Spleen (tissue), 11 donors: ENCODE results near the gene MIEF1. TPM values are rescaled to one million over a fixed set of nuclear protein-coding genes. Genes with fewer than 3 reads are reported as not detected.
"Not testable (repeated sequence)": the region's sequence is repeated elsewhere in the genome, so short reads cannot be mapped to it uniquely, and the experiment has no call there.

ENCODE experiments used
- DNase-seq: peaks from one replicate; pipeline ENCODE4 v3.0.0-alpha.2; 2020
- H3K27ac ChIP-seq, 8 donors: fragments of 200-600 bp; sonication (generic) in 7 of 8; 1 replicate in 4 of 8; 2 replicates in 4 of 8; pipeline versions ENCODE4 v1.5.0 to v1.8.0; 2016 to 2021; ENCODE audit warnings: inconsistent platforms in 4 of 8, mild to moderate bottlenecking in 4 of 8, moderate library complexity in 1 of 8
- H3K27me3 ChIP-seq, 7 donors: fragments of 200-600 bp; sonication (generic) in 6 of 7; replicated peaks in 1 of 7; 1 replicate in 4 of 7; 2 replicates in 3 of 7; pipeline versions ENCODE4 v1.5.0 to v1.8.0; 2016 to 2021; ENCODE audit warnings: inconsistent platforms in 3 of 7, mild to moderate bottlenecking in 1 of 7
- H3K36me3 ChIP-seq, 6 donors: fragments of 200-600 bp; sonication (generic) in 5 of 6; 1 replicate in 4 of 6; 2 replicates in 2 of 6; pipeline versions ENCODE4 v1.5.0 to v1.8.0; 2016 to 2021; ENCODE audit warnings: inconsistent platforms in 2 of 6
- H3K4me1 ChIP-seq, 6 donors: fragments of 200-600 bp; sonication (generic) in 5 of 6; 1 replicate in 3 of 6; 2 replicates in 3 of 6; pipeline versions ENCODE4 v1.5.0 to v1.8.0; 2016 to 2021; ENCODE audit warnings: inconsistent platforms in 3 of 6
- H3K4me3 ChIP-seq, 8 donors: fragments of 200-600 bp; sonication (generic) in 7 of 8; 1 replicate in 4 of 8; 2 replicates in 4 of 8; pipeline versions ENCODE4 v1.5.0 to v1.8.0; 2016 to 2021; ENCODE audit warnings: inconsistent platforms in 4 of 8, mild to moderate bottlenecking in 4 of 8, moderate library complexity in 2 of 8
- H3K9me3 ChIP-seq, 8 donors: fragments of 200-600 bp; sonication (generic) in 7 of 8; 1 replicate in 4 of 8; 2 replicates in 4 of 8; pipeline versions ENCODE4 v1.5.0 to v1.8.0; 2016 to 2021; ENCODE audit warnings: inconsistent platforms in 4 of 8
- POLR2A ChIP-seq, 3 donors: fragments of 450-650 bp; IDR thresholded peaks; one replicate each; pipeline ENCODE4 v1.5.1; 2017; ENCODE audit warnings: antibody characterized with exemption in 3 of 3, mild to moderate bottlenecking in 1 of 3
- POLR2AphosphoS5 ChIP-seq, 3 donors: sonication (generic); formaldehyde crosslinking; IDR thresholded peaks; one replicate each; pipeline ENCODE4 v1.5.1; 2017; ENCODE audit warnings: antibody characterized with exemption in 3 of 3
- WGBS, 5 donors: extraction: QIAGEN DNeasy Blood & Tissue Kit in 3 of 5; methylation state at CpG; one replicate each; pipeline versions ENCODE4 v1.1.5 to v1.1.7; 2013 to 2018; 5-methylcytosine and 5-hydroxymethylcytosine counted together
- intact Hi-C: fragments of 100-400 bp; cut with DNase I; formaldehyde crosslinking; loops from one replicate; pipeline ENCODE4 v1.15.0; 2023; ENCODE audit warnings: low total_unique reads
- polyA plus RNA-seq, 3 donors: library from polyadenylated mRNA; stranded (reverse); fragments of 200-250 nt; gene quantifications; one replicate each; pipeline ENCODE4 v1.2.1, GENCODE V29; 2013
- total RNA-seq, 7 donors: library from RNA; depleted of rRNA in 3 of 7; stranded (reverse); fragments of >200 nt in 3 of 7; fragmentation: NEBNext Ultra II Directional in 4 of 7; extraction: Animal tissue kit (Norgen Biotek cat#: 25700) in 4 of 7; gene quantifications; one replicate each; pipeline versions ENCODE4 v1.1.0 to v1.2.1, GENCODE V29; 2016 to 2021
- TF ChIP-seq, protein P1 (sequence below), 11 experiments: fragments of 200-600 bp in 7 of 11; fragments of 450-650 bp in 4 of 11; sonication (generic) in 4 of 11; IDR thresholded peaks in 8 of 11; conservative IDR thresholded peaks in 3 of 11; 1 replicate in 7 of 11; 2 replicates in 4 of 11; pipeline versions ENCODE4 v1.4.0 to v1.8.0; 2016 to 2021; ENCODE audit warnings: antibody characterized with exemption in 11 of 11, inconsistent platforms in 4 of 11, mild to moderate bottlenecking in 1 of 11
- donor health status: healthy with polysubstance abuse.
- donor health status: DM: no; HTN: no; CAD: no; lungs with moderate emphysema.
- donor health status: DM: no; HTN: no; CAD: no.
- donor health status: Bipolar disorder and iron deficiency.
- donor health status: healthy.
- donor health status: DM: no; HTN: no; CAD: no.
- donor health status: DM: yes; HTN: yes; CAD: no.

The MIEF1 gene
- total and polyA plus RNA-seq, 10 donors: 5.8 to 31.4 (median 25.9) TPM

DNA sequence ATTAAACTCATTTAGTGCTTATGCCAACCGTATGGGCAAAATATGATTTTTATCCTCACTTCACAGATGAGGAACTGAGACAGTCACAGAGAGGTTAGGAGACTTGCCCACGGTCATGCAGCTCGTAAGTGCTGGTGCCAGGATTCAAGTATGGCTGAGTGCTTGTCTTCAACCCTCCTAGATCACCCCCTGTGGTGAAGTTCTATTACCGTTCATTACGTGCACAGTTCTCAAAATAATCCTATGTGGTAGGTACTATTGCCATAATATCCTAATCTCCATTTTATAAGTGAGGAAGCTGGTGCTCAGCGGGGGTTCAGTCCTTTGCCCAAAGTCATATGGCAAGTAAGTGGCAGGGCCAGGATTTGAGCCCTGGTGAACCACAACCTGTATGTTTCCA is 1.5 kb downstream of the MIEF1 start:
- peaks cover 17 to 73% (median 42%) of the 10 kb centered on the region in 6 donors for H3K4me1 ChIP-seq
- peaks cover 3 to 50% (median 46%) of the 10 kb centered on the region in 6 donors for H3K36me3 ChIP-seq
- peak overlapping the region in 4 of 8 donors; percentile 83 to 93 (median 88) for H3K27ac ChIP-seq
- DNase-seq: no peak
- no peaks in the 10 kb centered on the region for H3K9me3 ChIP-seq
- intact Hi-C loops: no loop called here
- no peaks in the 10 kb centered on the region for H3K27me3 ChIP-seq
- WGBS, 5 donors: 55 to 70% (median 60%) methylated on average over 6 of the region's 6 CpGs
- H3K4me3 ChIP-seq: peak overlapping the region in 5 of 8 donors; percentile 93 to 99 (median 98)
- no peak for TF ChIP-seq POLR2AphosphoS5 (IDR thresholded peaks at IDR 0.05)
- TF ChIP-seq, protein P1, sequence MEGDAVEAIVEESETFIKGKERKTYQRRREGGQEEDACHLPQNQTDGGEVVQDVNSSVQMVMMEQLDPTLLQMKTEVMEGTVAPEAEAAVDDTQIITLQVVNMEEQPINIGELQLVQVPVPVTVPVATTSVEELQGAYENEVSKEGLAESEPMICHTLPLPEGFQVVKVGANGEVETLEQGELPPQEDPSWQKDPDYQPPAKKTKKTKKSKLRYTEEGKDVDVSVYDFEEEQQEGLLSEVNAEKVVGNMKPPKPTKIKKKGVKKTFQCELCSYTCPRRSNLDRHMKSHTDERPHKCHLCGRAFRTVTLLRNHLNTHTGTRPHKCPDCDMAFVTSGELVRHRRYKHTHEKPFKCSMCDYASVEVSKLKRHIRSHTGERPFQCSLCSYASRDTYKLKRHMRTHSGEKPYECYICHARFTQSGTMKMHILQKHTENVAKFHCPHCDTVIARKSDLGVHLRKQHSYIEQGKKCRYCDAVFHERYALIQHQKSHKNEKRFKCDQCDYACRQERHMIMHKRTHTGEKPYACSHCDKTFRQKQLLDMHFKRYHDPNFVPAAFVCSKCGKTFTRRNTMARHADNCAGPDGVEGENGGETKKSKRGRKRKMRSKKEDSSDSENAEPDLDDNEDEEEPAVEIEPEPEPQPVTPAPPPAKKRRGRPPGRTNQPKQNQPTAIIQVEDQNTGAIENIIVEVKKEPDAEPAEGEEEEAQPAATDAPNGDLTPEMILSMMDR (IDR thresholded peaks at IDR 0.05 in 8 of 11, conservative IDR thresholded peaks at IDR 0.05 in 3 of 11): no peak
- TF ChIP-seq POLR2A (IDR thresholded peaks at IDR 0.05): no peak

GRCh38 chr22:39504071-39504470 is 2.0 kb downstream of the MIEF1 start:
- TF ChIP-seq POLR2AphosphoS5 (IDR thresholded peaks at IDR 0.05) (no peak), POLR2A (IDR thresholded peaks at IDR 0.05) (no peak)
- TF ChIP-seq, protein P1 (IDR thresholded peaks at IDR 0.05 in 8 of 11, conservative IDR thresholded peaks at IDR 0.05 in 3 of 11): no peak
- Histone ChIP-seq H3K4me1 (peaks cover 17 to 77% (median 43%) of the 10 kb centered on the region in 6 donors), H3K36me3 (peaks cover 3 to 55% (median 50%) of the 10 kb centered on the region in 6 donors), H3K4me3 (peak overlapping the region in 3 of 8 donors; percentile 98 to 99 (median 99)), H3K27me3 (no peaks in the 10 kb centered on the region), H3K27ac (peak overlapping the region in 1 of 8 donors; percentile 93), H3K9me3 (no peaks in the 10 kb centered on the region)
- intact Hi-C loops: no loop called here
- no peak for DNase-seq
- 89 to 97% (median 96%) methylated on average over 16 of the region's 16 CpGs for WGBS, 5 donors

- H3K9me3 ChIP-seq, H3K4me3 ChIP-seq, DNase-seq, H3K27ac ChIP-seq, H3K27me3 ChIP-seq, intact Hi-C loops: not testable (repeated sequence)
- Histone ChIP-seq H3K4me1 (peaks cover 16 to 87% (median 44%) of the 10 kb centered on the region in 6 donors), H3K36me3 (peaks cover 3 to 84% (median 76%) of the 10 kb centered on the region in 6 donors)
- WGBS, 5 donors: 73 to 93% (median 81%) methylated on average over 10 of the region's 10 CpGs
These were observed 4.9 kb downstream of the MIEF1 start for GRCh38 chr22:39507021-39507420.

DNA sequence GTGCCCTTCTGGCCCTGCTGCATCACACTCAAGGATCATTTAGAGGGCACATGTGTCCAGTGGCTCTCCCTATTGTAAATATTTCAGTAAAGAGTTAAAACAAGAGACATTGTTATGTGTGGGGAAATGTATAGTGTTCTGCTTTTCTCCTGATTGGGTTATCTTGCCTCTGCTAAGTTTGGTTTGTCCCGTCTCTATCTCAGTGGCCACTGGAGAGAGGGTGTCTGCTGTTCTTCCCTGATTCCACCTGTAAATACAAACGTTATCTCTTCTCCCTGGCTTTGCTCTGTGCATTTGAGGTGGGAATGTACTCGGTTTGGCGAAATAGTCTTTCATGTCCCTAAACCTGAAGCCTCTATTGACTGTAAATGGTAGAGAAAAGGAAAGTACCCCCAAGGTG is 6.3 kb downstream of the MIEF1 start:
- TF ChIP-seq, protein P1 (IDR thresholded peaks at IDR 0.05 in 8 of 11, conservative IDR thresholded peaks at IDR 0.05 in 3 of 11): no peak
- TF ChIP-seq POLR2AphosphoS5 (IDR thresholded peaks at IDR 0.05): no peak
- TF ChIP-seq POLR2A (IDR thresholded peaks at IDR 0.05): no peak
- 81 to 91% (median 86%) methylated on average over 4 of the region's 4 CpGs for WGBS, 5 donors
- Histone ChIP-seq H3K36me3 (peaks cover 3 to 98% (median 90%) of the 10 kb centered on the region in 6 donors), H3K4me3 (no peak overlapping the region), H3K27ac (peak overlapping the region in 5 of 8 donors; percentile 1 to 63 (median 52)), H3K9me3 (no peaks in the 10 kb centered on the region), H3K4me1 (peaks cover 10 to 79% (median 35%) of the 10 kb centered on the region in 6 donors), H3K27me3 (no peaks in the 10 kb centered on the region)
- no peak for DNase-seq
- intact Hi-C loops: no loop called here
